Measurements from ENCODE around the gene TPO. TPM values are rescaled to one million over a fixed set of nuclear protein-coding genes. Genes with fewer than 3 reads are reported as not detected.

TPO gene
- total RNA-seq, 1 experiment from 2014 or later: not detected

DNA sequence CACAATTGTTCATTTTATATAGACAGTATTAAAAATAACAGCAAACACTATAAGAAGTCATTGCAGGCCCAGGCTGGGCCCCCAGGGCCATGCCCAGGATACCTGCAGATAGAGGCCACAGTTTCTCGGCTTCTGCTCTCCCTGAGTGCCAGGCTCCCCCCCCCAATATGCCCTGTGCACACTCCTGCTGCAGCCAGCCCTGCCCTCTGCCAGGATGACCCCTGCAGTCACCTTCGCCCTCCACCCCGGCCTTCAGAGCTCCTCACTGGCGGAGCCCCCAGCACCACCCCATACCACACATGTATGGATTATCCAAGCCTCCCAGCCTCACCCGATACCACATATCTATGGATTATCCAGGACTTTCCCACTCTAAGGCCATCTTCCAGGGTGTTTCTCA lies 104.5 kb downstream of the TPO start:
- ATAC-seq (no peak), DNase-seq (ENCODE audit: low spot score) (no peak)
- ChIA-PET POLR2A (no interaction called here), CTCF (no interaction called here)
- Mint-ChIP-seq H3K4me1 (no peaks in the 10 kb centered on the region), H3K27me3 (ENCODE audit: low read depth) (no peaks in the 10 kb centered on the region; the same call in 1 of the 2 replicates), H3K9me3 (no peaks in the 10 kb centered on the region), H3K4me3 (no peak overlapping the region), H3K27ac (no peak overlapping the region), H3K36me3 (no peaks in the 10 kb centered on the region)
- TF ChIP-seq, protein P1, sequence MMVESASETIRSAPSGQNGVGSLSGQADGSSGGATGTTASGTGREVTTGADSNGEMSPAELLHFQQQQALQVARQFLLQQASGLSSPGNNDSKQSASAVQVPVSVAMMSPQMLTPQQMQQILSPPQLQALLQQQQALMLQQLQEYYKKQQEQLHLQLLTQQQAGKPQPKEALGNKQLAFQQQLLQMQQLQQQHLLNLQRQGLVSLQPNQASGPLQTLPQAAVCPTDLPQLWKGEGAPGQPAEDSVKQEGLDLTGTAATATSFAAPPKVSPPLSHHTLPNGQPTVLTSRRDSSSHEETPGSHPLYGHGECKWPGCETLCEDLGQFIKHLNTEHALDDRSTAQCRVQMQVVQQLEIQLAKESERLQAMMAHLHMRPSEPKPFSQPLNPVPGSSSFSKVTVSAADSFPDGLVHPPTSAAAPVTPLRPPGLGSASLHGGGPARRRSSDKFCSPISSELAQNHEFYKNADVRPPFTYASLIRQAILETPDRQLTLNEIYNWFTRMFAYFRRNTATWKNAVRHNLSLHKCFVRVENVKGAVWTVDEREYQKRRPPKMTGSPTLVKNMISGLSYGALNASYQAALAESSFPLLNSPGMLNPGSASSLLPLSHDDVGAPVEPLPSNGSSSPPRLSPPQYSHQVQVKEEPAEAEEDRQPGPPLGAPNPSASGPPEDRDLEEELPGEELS (CRISPR knock-in tag; IDR thresholded peaks at IDR 0.05): no peak
- TF ChIP-seq ZNF423 (CRISPR knock-in tag; IDR thresholded peaks at IDR 0.05) (no peak), ZNF232 (CRISPR knock-in tag; IDR thresholded peaks at IDR 0.05) (no peak), ZNF317 (CRISPR knock-in tag; IDR thresholded peaks at IDR 0.05; ENCODE audit: borderline replicate concordance, low read depth) (no peak), ZNF263 (CRISPR knock-in tag; IDR thresholded peaks at IDR 0.05; ENCODE audit: low read depth) (no peak), TEAD4 (CRISPR knock-in tag; IDR thresholded peaks at IDR 0.05) (no peak), TP53 (CRISPR knock-in tag; IDR thresholded peaks at IDR 0.05) (no peak), NR2C2 (CRISPR knock-in tag; IDR thresholded peaks at IDR 0.05) (no peak), NR1H2 (CRISPR knock-in tag; IDR thresholded peaks at IDR 0.05) (no peak), MYBL2 (CRISPR knock-in tag; IDR thresholded peaks at IDR 0.05) (no peak), RELA (CRISPR knock-in tag; IDR thresholded peaks at IDR 0.05; ENCODE audit: borderline replicate concordance) (no peak), ZNF396 (CRISPR knock-in tag; IDR thresholded peaks at IDR 0.05; ENCODE audit: borderline replicate concordance) (no peak), EMX1 (CRISPR knock-in tag; IDR thresholded peaks at IDR 0.05) (no peak)
- TF ChIP-seq, protein P2, sequence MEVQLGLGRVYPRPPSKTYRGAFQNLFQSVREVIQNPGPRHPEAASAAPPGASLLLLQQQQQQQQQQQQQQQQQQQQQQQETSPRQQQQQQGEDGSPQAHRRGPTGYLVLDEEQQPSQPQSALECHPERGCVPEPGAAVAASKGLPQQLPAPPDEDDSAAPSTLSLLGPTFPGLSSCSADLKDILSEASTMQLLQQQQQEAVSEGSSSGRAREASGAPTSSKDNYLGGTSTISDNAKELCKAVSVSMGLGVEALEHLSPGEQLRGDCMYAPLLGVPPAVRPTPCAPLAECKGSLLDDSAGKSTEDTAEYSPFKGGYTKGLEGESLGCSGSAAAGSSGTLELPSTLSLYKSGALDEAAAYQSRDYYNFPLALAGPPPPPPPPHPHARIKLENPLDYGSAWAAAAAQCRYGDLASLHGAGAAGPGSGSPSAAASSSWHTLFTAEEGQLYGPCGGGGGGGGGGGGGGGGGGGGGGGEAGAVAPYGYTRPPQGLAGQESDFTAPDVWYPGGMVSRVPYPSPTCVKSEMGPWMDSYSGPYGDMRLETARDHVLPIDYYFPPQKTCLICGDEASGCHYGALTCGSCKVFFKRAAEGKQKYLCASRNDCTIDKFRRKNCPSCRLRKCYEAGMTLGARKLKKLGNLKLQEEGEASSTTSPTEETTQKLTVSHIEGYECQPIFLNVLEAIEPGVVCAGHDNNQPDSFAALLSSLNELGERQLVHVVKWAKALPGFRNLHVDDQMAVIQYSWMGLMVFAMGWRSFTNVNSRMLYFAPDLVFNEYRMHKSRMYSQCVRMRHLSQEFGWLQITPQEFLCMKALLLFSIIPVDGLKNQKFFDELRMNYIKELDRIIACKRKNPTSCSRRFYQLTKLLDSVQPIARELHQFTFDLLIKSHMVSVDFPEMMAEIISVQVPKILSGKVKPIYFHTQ (CRISPR knock-in tag; IDR thresholded peaks at IDR 0.05): no peak
- TF ChIP-seq, protein P3, sequence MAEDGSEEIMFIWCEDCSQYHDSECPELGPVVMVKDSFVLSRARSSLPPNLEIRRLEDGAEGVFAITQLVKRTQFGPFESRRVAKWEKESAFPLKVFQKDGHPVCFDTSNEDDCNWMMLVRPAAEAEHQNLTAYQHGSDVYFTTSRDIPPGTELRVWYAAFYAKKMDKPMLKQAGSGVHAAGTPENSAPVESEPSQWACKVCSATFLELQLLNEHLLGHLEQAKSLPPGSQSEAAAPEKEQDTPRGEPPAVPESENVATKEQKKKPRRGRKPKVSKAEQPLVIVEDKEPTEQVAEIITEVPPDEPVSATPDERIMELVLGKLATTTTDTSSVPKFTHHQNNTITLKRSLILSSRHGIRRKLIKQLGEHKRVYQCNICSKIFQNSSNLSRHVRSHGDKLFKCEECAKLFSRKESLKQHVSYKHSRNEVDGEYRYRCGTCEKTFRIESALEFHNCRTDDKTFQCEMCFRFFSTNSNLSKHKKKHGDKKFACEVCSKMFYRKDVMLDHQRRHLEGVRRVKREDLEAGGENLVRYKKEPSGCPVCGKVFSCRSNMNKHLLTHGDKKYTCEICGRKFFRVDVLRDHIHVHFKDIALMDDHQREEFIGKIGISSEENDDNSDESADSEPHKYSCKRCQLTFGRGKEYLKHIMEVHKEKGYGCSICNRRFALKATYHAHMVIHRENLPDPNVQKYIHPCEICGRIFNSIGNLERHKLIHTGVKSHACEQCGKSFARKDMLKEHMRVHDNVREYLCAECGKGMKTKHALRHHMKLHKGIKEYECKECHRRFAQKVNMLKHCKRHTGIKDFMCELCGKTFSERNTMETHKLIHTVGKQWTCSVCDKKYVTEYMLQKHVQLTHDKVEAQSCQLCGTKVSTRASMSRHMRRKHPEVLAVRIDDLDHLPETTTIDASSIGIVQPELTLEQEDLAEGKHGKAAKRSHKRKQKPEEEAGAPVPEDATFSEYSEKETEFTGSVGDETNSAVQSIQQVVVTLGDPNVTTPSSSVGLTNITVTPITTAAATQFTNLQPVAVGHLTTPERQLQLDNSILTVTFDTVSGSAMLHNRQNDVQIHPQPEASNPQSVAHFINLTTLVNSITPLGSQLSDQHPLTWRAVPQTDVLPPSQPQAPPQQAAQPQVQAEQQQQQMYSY (CRISPR knock-in tag; IDR thresholded peaks at IDR 0.05): no peak

DNA sequence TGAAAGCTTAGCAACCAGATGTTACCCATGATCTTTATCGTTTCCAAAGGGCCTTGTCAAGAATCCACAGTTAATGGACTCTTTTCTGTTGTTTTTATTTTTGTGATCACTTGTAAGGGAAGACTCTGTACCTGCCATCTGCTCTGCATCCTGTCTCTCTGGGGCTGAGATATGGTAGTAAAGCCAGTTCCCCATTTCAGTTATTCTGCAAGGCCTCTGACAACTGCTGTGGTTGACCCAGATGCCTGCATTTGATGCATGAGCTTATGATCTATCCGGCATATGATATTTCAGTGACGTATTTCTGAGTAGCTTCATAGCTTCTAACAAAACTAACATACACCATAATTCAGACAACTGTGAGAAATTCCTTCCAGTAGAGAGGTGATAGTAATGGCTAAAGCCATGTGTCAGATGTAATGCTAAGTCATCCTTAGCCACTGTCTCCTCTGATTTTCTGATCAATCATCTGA lies 105.1 kb downstream of the TPO start:
- Mint-ChIP-seq H3K4me3 (no peak overlapping the region), H3K27ac (no peak overlapping the region), H3K27me3 (ENCODE audit: low read depth) (no peaks in the 10 kb centered on the region; the same call in 1 of the 2 replicates), H3K36me3 (no peaks in the 10 kb centered on the region), H3K9me3 (no peaks in the 10 kb centered on the region), H3K4me1 (no peaks in the 10 kb centered on the region)
- DNase-seq (ENCODE audit: low spot score): no peak
- POLR2A ChIA-PET: no interaction called here
- ATAC-seq: no peak
- no peak for TF ChIP-seq ATF1 (CRISPR knock-in tag; IDR thresholded peaks at IDR 0.05)
- CTCF ChIA-PET: no interaction called here
